Lower leg skin (tissue), 4 donors: Measurements from ENCODE around the gene CTTNBP2. TPM values are rescaled to one million over a fixed set of nuclear protein-coding genes. Genes with fewer than 3 reads are reported as not detected.

Experiments used
- DNase-seq, 2 donors: peaks; one replicate each; pipeline ENCODE4 v3.0.0-alpha.2; 2019; ENCODE audit warnings: low spot score in 2 of 2
- H3K4me3 ChIP-seq: fragments of 200-600 bp; sonication (generic); 2 replicates; pipeline ENCODE4 v1.5.1; 2017; ENCODE audit warnings: mild to moderate bottlenecking, low read depth; ENCODE audit not compliant: poor library complexity, severe bottlenecking
- CTCF ChIP-seq, 3 donors: fragments of 450-650 bp; IDR thresholded peaks; one replicate each; pipeline ENCODE4 v1.5.1; 2016; ENCODE audit warnings: antibody characterized with exemption in 3 of 3, mild to moderate bottlenecking in 3 of 3, moderate library complexity in 2 of 3
- POLR2A ChIP-seq, 2 donors: fragments of 450-650 bp; IDR thresholded peaks; one replicate each; pipeline ENCODE4 v1.6.1; 2016 to 2017; ENCODE audit warnings: antibody characterized with exemption in 2 of 2, mild to moderate bottlenecking in 1 of 2, moderate library complexity in 1 of 2
- WGBS, 2 donors: methylation state at CpG; one replicate each; pipeline ENCODE4 v1.1.5; 2018; 5-methylcytosine and 5-hydroxymethylcytosine counted together
- intact Hi-C: fragments of 100-400 bp; cut with DNase I; formaldehyde crosslinking; loops from one replicate; pipeline ENCODE4 v1.15.0; 2023; ENCODE audit warnings: low total_unique reads
- total RNA-seq, 4 donors: library from RNA; depleted of rRNA; stranded (reverse); fragments of >200 nt; gene quantifications; one replicate each; pipeline ENCODE4 v1.1.0, GENCODE V29; 2016

CTTNBP2 gene
- total RNA-seq, 4 donors from 2014 or later = 1.2 to 7.6 (median 5.8) TPM

DNA sequence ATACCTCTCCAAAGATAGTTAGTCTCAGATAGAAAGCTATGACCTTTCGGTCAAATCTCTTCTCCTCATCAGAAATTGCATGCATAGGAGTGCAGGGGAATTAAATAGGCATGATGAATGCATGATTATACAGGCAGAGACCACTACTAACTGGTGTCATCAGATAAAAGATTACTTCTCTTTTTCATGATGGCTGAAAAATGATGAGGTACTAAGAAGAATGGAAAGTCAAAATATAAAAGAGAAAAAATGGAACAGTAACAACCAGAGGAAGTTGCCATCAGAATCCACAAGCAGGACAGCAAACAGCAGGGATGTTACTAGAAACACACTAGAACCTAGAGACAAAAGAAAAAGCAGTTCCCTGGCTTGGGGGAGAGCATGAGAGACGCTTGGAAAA lies 31.6 kb downstream of the CTTNBP2 start:
- TF ChIP-seq POLR2A (IDR thresholded peaks at IDR 0.05) = no peak
- TF ChIP-seq CTCF (IDR thresholded peaks at IDR 0.05) = no peak
- intact Hi-C loops = no loop called here
- no peak for DNase-seq
- no peak overlapping the region for H3K4me3 ChIP-seq
- 87 to 90% methylated on average over 2 of the region's 2 CpGs for WGBS, 2 donors

- TF ChIP-seq POLR2A (IDR thresholded peaks at IDR 0.05) (no peak), CTCF (IDR thresholded peaks at IDR 0.05) (no peak)
- H3K4me3 ChIP-seq = no peak overlapping the region
- DNase-seq = no peak
- intact Hi-C loops = no loop called here
These were observed 32.2 kb downstream of the CTTNBP2 start for GRCh38 chr7:117841011-117841410.

- intact Hi-C loops = no loop called here
- DNase-seq = no peak
These were observed 33.7 kb downstream of the CTTNBP2 start for GRCh38 chr7:117839507-117839906.

DNA sequence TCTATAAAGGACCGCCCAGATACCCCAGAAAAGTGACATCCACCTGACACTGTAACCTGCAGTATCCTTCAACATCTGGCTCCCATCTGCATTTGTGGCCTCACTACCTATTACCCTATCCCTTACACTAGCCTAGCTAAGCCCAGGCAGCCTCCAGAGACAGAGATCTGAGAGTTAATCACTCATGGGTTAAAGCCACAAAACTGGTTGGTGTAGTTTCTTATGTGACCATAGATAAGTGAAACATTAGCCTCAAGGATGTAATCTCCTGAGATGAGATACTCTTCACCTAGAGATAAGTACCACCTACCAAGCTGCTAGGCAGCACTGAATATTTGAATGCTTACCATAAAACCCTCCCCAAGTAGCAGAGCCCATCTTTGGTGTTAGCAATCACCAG lies 35.4 kb downstream of the CTTNBP2 start:
- H3K4me3 ChIP-seq = no peak overlapping the region
- TF ChIP-seq POLR2A (IDR thresholded peaks at IDR 0.05) = no peak
- no peak for TF ChIP-seq CTCF (IDR thresholded peaks at IDR 0.05)
- no peak for DNase-seq
- WGBS, 2 donors = 100% methylated on average over 1 of the region's 1 CpG
- intact Hi-C loops = no loop called here

More at GRCh38 chr7:117839507-117839906, 33.7 kb downstream of the CTTNBP2 start:
- H3K4me3 ChIP-seq = no peak overlapping the region
- TF ChIP-seq POLR2A (IDR thresholded peaks at IDR 0.05) (no peak), CTCF (IDR thresholded peaks at IDR 0.05) (no peak)

GRCh38 chr7:117835016-117835664 lies 38.1 kb downstream of the CTTNBP2 start:
- WGBS, 2 donors = 39 to 54% methylated on average over 4 of the region's 4 CpGs
- TF ChIP-seq POLR2A (IDR thresholded peaks at IDR 0.05) (no peak), CTCF (IDR thresholded peaks at IDR 0.05) (no peak)
- intact Hi-C loops = loop anchor here (1.0 kb wide), 1 partner anchor 30 kb away; no protein-coding TSS in a partner anchor
- no peak overlapping the region for H3K4me3 ChIP-seq
- DNase-seq = no peak

GRCh38 chr7:117830422-117830954 lies 42.8 kb downstream of the CTTNBP2 start:
- intact Hi-C loops = no loop called here
- WGBS, 2 donors = 52 to 55% methylated on average over 5 of the region's 5 CpGs
- H3K4me3 ChIP-seq = no peak overlapping the region
- DNase-seq = peak in 1 of 2 donors; percentile 40
- TF ChIP-seq POLR2A (IDR thresholded peaks at IDR 0.05) (no peak), CTCF (IDR thresholded peaks at IDR 0.05) (no peak)
